Loucy (cell line): ENCODE data around the gene ARHGAP24.

ENCODE experiments used
- H2AFZ ChIP-seq: fragments of 200-600 bp; sonication (generic); 2 replicates; pipeline ENCODE4 v1.6.0; 2016; ENCODE audit warnings: antibody characterized with exemption, mild to moderate bottlenecking, low read length, moderate library complexity
- H3F3A ChIP-seq: fragments of 200-600 bp; 2 replicates; pipeline ENCODE4 v1.6.0; 2016; ENCODE audit warnings: antibody characterized with exemption, low read depth, mild to moderate bottlenecking
- H3K27me3 ChIP-seq: fragments of 200-600 bp; sonication (generic); 2 replicates; pipeline ENCODE4 v1.6.1; 2014; ENCODE audit warnings: low read length, mild to moderate bottlenecking; ENCODE audit not compliant: insufficient read depth, poor library complexity, severe bottlenecking
- H3K36me3 ChIP-seq: fragments of 200-600 bp; sonication (generic); 2 replicates; pipeline ENCODE4 v1.6.1; 2016; ENCODE audit warnings: low read length; ENCODE audit not compliant: insufficient read depth
- H3K4me1 ChIP-seq: fragments of 200-600 bp; sonication (generic); 2 replicates; pipeline ENCODE4 v1.5.1; 2014; ENCODE audit warnings: low read length, mild to moderate bottlenecking; ENCODE audit not compliant: insufficient read depth, poor library complexity, severe bottlenecking
- H3K4me2 ChIP-seq: fragments of 200-600 bp; sonication (generic); 2 replicates; pipeline ENCODE4 v1.6.0; 2014; ENCODE audit warnings: antibody characterized with exemption, low read length, low read depth, mild to moderate bottlenecking; ENCODE audit not compliant: poor library complexity, severe bottlenecking
- H3K4me3 ChIP-seq: fragments of 200-600 bp; sonication (generic); 2 replicates; pipeline ENCODE4 v1.5.1; 2014; ENCODE audit warnings: low read length, mild to moderate bottlenecking, mixed read lengths; ENCODE audit not compliant: poor library complexity, severe bottlenecking
- H3K79me2 ChIP-seq: fragments of 200-600 bp; sonication (generic); 2 replicates; pipeline ENCODE4 v1.6.1; 2014; ENCODE audit warnings: low read length; ENCODE audit not compliant: insufficient read depth
- H3K9ac ChIP-seq: fragments of 200-600 bp; sonication (generic); 2 replicates; pipeline ENCODE4 v1.6.0; 2014; ENCODE audit warnings: mild to moderate bottlenecking, low read depth, low read length, moderate library complexity; ENCODE audit not compliant: poor library complexity, severe bottlenecking
- H3K9me2 ChIP-seq: fragments of 200-600 bp; sonication (generic); replicated peaks from 2 replicates; pipeline ENCODE4 v1.6.1; 2016; ENCODE audit warnings: low read depth, low read length, mixed read lengths
- H3K9me3 ChIP-seq: fragments of 200-600 bp; sonication (generic); 2 replicates; pipeline ENCODE4 v1.6.1; 2014; ENCODE audit warnings: mild to moderate bottlenecking, antibody characterized with exemption, low read length, low read depth; ENCODE audit not compliant: insufficient read depth
- H4K20me1 ChIP-seq: fragments of 200-600 bp; sonication (generic); 2 replicates; pipeline ENCODE4 v1.6.0; 2014; ENCODE audit warnings: antibody characterized with exemption, low read length, mild to moderate bottlenecking; ENCODE audit not compliant: insufficient read depth, poor library complexity, severe bottlenecking
- EZH2phosphoT487 ChIP-seq: fragments of 200-600 bp; IDR thresholded peaks from 2 replicates; pipeline ENCODE4 v1.6.1; 2018; ENCODE audit warnings: antibody characterized with exemption, mild to moderate bottlenecking, moderate library complexity, borderline replicate concordance
- TF ChIP-seq, protein P1 (sequence below): fragments of 200-600 bp; sonication (generic); conservative IDR thresholded peaks from 2 replicates; pipeline ENCODE4 v1.5.1; 2014; ENCODE audit warnings: mild to moderate bottlenecking, antibody characterized with exemption, low read length

Gene ARHGAP24

DNA sequence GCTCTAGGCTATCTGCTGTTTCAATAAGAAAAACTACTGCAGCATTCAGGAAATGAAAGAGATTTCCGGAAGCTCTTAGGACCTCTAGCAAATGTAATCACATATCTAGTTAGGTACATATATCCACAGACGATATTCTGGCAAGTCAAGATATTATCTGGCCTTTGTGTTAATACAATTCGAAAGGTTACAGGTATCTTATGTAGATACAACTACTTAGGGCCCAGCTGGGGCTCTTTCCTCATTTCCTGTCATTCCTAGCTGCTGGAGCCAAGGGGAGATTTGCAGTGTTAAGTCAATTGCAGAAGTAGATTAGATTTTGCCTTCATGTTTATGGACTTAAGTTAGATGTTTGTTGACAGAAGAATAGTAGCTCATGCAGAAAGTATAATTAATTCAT, 299.5 kb downstream of the ARHGAP24 start:
- Histone ChIP-seq H3K9me3 (no peaks in the 10 kb centered on the region), H3K36me3 (no peaks in the 10 kb centered on the region), H3F3A (no peaks in the 10 kb centered on the region), H2AFZ (no peak overlapping the region), H3K9ac (no peak overlapping the region), H3K4me2 (no peak overlapping the region), H3K79me2 (no peaks in the 10 kb centered on the region), H3K4me3 (no peak overlapping the region), H4K20me1 (no peaks in the 10 kb centered on the region), H3K9me2 (no peaks in the 10 kb centered on the region), H3K27me3 (no peaks in the 10 kb centered on the region), H3K4me1 (no peaks in the 10 kb centered on the region)
- TF ChIP-seq, protein P1, sequence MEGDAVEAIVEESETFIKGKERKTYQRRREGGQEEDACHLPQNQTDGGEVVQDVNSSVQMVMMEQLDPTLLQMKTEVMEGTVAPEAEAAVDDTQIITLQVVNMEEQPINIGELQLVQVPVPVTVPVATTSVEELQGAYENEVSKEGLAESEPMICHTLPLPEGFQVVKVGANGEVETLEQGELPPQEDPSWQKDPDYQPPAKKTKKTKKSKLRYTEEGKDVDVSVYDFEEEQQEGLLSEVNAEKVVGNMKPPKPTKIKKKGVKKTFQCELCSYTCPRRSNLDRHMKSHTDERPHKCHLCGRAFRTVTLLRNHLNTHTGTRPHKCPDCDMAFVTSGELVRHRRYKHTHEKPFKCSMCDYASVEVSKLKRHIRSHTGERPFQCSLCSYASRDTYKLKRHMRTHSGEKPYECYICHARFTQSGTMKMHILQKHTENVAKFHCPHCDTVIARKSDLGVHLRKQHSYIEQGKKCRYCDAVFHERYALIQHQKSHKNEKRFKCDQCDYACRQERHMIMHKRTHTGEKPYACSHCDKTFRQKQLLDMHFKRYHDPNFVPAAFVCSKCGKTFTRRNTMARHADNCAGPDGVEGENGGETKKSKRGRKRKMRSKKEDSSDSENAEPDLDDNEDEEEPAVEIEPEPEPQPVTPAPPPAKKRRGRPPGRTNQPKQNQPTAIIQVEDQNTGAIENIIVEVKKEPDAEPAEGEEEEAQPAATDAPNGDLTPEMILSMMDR: no peak
- no peak for TF ChIP-seq EZH2phosphoT487

GRCh38 chr4:85776096-85776495, 301.1 kb downstream of the ARHGAP24 start:
- Histone ChIP-seq H3K36me3 (no peaks in the 10 kb centered on the region), H3K4me1 (no peaks in the 10 kb centered on the region), H3K79me2 (no peaks in the 10 kb centered on the region), H3K4me2 (no peak overlapping the region), H2AFZ (no peak overlapping the region), H3K4me3 (no peak overlapping the region), H3K9ac (no peak overlapping the region), H3K9me2 (no peaks in the 10 kb centered on the region), H3K27me3 (no peaks in the 10 kb centered on the region), H3F3A (no peaks in the 10 kb centered on the region), H4K20me1 (no peaks in the 10 kb centered on the region), H3K9me3 (no peaks in the 10 kb centered on the region)
- TF ChIP-seq EZH2phosphoT487: no peak
- TF ChIP-seq, protein P1: no peak

- Histone ChIP-seq H3K9ac (no peak overlapping the region), H3K4me1 (no peaks in the 10 kb centered on the region), H3F3A (no peaks in the 10 kb centered on the region), H3K9me2 (no peaks in the 10 kb centered on the region), H3K79me2 (no peaks in the 10 kb centered on the region), H3K36me3 (no peaks in the 10 kb centered on the region), H3K4me2 (no peak overlapping the region), H4K20me1 (no peaks in the 10 kb centered on the region), H3K27me3 (no peaks in the 10 kb centered on the region), H2AFZ (no peak overlapping the region), H3K4me3 (no peak overlapping the region), H3K9me3 (no peaks in the 10 kb centered on the region)
- no peak for TF ChIP-seq EZH2phosphoT487
- TF ChIP-seq, protein P1: no peak
Observed at GRCh38 chr4:85776579-85776978, 301.6 kb downstream of the ARHGAP24 start.
